GM18511 (cell line): ENCODE results near the gene TRAF4.

Experiments used
- ATAC-seq: cut with Tn5 transposase; IDR thresholded peaks from one replicate; pipeline ENCODE4 v1.9.1; 2021; ENCODE audit warnings: mild to moderate bottlenecking, moderate library complexity; ENCODE audit not compliant: unreplicated experiment

The TRAF4 gene, protein sequence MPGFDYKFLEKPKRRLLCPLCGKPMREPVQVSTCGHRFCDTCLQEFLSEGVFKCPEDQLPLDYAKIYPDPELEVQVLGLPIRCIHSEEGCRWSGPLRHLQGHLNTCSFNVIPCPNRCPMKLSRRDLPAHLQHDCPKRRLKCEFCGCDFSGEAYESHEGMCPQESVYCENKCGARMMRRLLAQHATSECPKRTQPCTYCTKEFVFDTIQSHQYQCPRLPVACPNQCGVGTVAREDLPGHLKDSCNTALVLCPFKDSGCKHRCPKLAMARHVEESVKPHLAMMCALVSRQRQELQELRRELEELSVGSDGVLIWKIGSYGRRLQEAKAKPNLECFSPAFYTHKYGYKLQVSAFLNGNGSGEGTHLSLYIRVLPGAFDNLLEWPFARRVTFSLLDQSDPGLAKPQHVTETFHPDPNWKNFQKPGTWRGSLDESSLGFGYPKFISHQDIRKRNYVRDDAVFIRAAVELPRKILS

DNA sequence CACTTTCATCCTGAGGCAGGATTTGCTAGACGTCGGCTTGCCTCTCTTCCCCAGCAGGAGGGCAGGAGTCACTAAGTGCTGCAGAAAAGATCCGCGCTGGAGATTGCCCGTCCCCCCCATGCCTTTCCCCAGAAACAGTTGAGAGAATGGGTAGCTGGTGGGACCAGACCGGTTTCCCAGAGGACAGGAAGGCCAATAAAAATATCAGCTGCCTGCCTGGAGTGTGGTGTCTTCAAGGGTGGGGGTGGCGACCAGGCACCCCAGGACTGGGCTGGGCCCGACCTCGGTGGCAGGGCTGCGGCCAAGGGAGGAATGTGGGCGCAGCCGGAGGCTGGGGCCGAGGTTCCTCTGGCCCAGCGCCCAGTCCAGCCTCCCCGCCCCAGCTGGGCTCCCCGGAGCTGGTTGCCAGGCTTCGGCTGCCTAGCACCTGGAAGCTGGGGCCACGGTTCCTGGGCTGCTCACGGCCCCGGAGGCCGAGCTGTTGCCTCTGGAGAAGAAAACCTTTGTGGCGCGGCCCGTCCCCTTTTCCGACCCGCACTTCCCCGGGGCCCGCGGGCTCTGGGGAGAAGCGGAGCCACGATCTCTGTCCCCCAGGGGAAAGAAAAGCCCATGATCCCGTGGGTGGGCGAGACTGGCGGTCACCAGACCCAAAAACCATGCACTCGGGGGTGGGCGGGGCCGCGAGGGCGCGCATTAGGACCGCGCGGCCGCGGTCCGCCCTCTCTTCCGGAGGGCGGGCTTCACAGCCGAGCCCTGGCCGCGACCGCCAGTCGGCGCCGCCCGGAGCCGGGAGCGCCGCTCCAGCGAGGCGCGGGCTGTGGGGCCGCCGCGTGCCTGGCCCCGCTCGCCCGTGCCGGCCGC is at the start of gene TRAF4:
TRAF4 (plus strand) TSS at position 769 of the 861 bp plus-strand sequence. CDS start 102 bp downstream, outside the sequence.
- ATAC-seq = peak; percentile 65

- ATAC-seq = no peak
These were observed 45.4 kb upstream of the TRAF4 start for GRCh38 chr17:28698253-28698941.

GRCh38 chr17:28700278-28700677 is 43.5 kb upstream of the TRAF4 start:
- ATAC-seq = no peak

DNA sequence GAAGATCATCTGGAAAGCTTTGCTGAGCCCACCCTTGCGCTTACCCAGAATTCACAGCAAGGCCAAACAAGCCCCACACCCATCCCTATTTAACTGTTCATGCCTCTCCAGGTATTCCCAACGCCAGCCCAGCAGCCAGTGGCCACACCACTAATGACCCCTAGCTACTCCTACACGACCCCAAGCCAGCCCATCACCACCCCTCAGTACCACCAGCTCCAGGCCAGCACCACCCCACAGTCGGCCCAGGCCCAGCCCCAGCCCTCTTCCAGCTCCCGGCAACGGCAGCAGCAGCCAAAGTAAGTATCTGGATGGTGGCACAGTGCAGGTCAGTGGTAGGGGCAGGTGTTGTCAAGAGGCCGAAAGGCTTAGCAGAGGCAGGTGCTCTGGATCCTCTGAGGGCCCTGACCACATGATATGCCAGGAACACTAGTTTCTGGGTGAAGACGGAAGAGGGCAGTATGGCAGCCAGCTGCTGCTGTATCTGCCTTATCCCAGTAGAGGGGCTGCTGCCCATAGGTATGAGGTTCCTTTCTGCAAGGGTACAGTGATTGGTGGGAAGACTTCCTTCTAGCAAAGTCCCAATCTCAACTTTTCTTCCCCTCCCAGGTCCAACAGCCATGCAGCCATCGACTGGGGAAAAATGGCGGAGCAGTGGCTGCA is 42.9 kb upstream of the TRAF4 start:
- ATAC-seq = no peak

- ATAC-seq = no peak
These were observed 41.6 kb upstream of the TRAF4 start for GRCh38 chr17:28702026-28702751.

GRCh38 chr17:28702752-28703150 is 41.1 kb upstream of the TRAF4 start:
- ATAC-seq = no peak

GRCh38 chr17:28703552-28704218 is 40.1 kb upstream of the TRAF4 start:
- no peak for ATAC-seq

DNA sequence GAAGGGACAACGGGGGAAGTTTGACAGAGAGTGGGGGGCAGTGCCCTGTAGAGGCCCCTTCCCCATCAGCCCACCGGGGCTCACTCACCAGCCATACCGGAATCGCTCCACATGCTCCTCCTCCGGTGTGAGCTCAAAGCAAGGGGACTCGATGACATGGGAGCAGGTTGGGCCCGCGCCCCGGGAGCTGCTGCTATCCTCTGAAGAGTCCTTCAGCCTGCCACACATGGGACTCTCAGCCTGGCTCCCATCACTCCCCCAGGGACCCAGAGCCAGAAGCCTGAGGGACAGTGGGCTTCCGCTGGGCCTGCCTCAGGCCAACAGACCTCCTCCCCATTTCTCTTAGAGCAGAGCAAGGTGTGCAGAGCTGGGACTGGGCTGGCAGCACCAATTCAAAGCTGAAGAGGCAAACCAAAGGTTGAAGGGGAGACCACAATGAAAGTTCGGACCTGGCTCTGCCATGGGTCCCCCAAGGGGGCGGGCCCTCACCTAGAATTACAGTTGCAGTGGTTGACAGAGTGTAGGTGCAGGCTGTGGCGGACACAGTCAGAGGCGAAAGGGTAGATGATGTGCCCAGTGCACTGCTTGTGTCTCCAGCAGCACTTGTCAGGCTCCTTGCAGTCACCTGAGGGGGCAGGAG is 39.5 kb upstream of the TRAF4 start:
- no peak for ATAC-seq

DNA sequence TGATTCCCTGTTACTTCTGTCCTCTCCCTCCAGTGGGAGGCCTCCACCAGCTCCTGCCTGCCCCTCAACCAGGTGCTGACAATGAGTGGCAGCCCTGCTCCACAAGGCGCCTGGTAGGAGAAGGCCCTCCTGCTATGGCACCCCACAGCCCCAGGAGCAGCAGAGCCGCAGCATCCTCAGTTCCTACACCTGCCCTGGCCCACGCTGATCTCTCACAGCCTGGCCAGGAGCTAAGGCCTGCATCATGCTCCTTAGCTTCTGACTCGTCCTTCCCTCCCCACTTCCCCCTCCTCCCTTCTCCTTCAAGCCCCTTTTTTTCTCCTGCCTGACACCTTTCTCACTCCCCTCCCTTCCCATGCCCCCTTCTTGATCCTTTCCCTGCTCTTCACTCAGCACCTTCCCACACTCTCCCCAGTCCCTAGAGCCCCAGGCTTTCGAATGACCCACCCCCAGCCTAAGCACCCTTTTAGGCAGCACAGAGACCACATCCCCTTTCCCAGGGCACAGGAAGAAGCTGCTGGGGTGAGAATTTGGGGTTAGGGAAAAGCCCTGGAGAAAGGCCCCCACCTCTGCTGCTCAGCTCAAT is 38.6 kb upstream of the TRAF4 start:
- ATAC-seq = no peak

GRCh38 chr17:28705728-28706334 is 38.0 kb upstream of the TRAF4 start:
- ATAC-seq = no peak

DNA sequence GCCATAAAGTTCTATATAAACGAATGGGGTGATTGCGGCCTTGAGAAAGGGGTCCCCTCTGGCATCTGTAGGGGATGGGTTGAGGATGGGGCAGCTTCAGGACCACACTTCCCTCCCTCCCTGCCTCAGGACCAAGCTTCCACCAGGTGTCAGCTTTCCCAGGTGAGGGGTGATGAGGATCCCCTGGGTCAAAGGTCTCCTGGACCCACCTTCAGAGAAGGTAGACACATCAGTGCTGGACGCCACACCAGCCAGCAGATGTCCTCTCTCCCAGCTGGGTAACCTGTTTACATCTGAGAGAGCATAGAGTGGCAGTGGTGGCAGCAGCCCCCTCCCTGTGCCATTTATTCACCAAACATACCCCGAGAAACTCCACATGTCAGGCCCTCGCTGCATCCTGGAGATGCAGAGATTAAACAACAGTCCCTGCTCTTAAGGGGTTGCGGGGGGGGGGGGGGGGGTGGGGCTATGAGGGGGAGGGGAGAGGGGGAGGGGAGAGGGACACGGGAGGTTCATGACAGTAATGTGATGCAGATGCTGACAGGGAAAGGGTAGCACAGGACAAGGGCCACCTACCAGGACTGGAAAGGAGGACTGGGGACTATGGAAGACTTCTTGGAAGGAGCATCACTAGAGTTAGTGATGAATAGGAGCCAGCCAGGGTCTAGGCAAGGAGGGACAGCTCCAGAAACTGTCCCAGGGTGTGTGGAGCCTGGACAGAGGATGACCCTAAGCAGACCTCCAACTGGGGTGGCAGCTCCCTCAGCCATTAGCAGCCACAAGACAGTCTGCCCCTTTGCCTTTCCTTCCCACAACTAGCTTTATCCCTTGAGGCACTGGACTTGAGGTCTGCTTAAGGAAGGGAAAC is 37.1 kb upstream of the TRAF4 start:
- ATAC-seq = no peak

GRCh38 chr17:28707339-28707720 is 36.5 kb upstream of the TRAF4 start:
- no peak for ATAC-seq

DNA sequence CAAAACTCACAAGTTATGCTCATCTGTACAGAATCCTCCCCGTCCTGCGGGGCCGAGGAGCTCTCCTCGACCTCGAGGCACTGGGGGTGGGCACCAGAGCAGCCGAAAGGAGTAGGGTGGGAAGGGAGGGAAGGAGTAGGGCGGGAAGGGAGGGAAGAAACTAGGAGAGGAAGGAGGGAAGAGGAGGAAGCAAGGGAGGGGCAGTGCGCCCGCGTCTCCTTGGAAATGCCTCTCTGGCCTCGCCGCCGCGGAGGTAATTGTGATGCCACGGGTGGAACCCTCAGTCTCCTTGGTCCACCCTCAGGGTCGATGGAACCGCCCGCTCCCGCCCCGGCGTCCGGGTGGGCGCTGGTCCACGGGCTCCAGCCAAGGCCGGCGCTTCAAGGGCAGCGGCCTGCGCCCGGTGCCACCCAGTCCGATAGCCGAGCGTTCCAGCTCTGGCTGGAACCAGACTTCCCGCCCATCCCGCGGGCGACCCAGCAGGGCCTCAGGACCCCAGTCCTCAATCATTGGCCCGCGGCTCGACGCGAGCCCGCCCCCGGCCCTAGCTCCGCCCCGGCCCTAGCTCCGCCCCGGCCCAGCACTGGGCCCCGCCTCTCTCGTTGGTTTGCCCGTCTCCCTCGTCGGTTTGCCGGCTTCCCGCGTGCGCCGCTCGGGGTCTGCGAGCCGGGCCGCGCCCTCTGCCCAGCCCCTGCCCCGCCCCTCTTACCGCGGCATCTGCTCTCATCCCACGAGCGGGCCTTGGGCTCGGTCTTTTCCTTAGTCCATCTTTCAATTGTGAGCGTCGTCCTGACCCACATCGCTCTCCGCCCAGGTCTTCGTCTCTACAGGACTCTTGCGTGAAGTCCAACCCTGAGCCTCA is 32.7 kb upstream of the TRAF4 start:
- ATAC-seq = peak; percentile 89

GRCh38 chr17:28711723-28712031 is 32.1 kb upstream of the TRAF4 start, which contains the start of gene PROCA1:
PROCA1 (minus strand) TSS chr17:28711888; CDS start chr17:28711660, 228 bp downstream.
- ATAC-seq = peak; percentile 29

GRCh38 chr17:28712032-28712704 is 31.6 kb upstream of the TRAF4 start:
- peak; percentile 48 for ATAC-seq
